ENCODE results near the gene WDFY2.

WDFY2 gene

GRCh38 chr13:51607165-51607564, 22.9 kb downstream of the WDFY2 start:
- Histone ChIP-seq H3K4me3 (ENCODE audit: low read depth in 1 of 2, low read length in 1 of 2) (no peak overlapping the region), H3K27ac (no peak overlapping the region), H3K4me1 (ENCODE audit: control insufficient read depth in 1 of 2, insufficient read depth in 1 of 2, low read depth in 1 of 2, low read length in 1 of 2) (peaks cover 5 to 6% of the 10 kb centered on the region in 2 experiments)

GRCh38 chr13:51608857-51609406, 24.7 kb downstream of the WDFY2 start:
- Histone ChIP-seq H3K27ac (no peak overlapping the region), H3K4me3 (ENCODE audit: low read depth in 1 of 2, low read length in 1 of 2) (no peak overlapping the region)

More at GRCh38 chr13:51607165-51607564, 22.9 kb downstream of the WDFY2 start:
- H3K27me3 ChIP-seq = no peaks in the 10 kb centered on the region
- no peak for TF ChIP-seq CTCF (IDR thresholded peaks at IDR 0.05)
- H3K9me3 ChIP-seq = no peaks in the 10 kb centered on the region
- no peaks in the 10 kb centered on the region for H3K36me3 ChIP-seq

GRCh38 chr13:51612867-51613266, 28.6 kb downstream of the WDFY2 start:
- Histone ChIP-seq H3K4me1 (ENCODE audit: control insufficient read depth in 1 of 2, insufficient read depth in 1 of 2, low read depth in 1 of 2, low read length in 1 of 2) (peaks cover 7 to 10% of the 10 kb centered on the region in 2 experiments), H3K4me3 (ENCODE audit: low read depth in 1 of 2, low read length in 1 of 2) (no peak overlapping the region), H3K27ac (no peak overlapping the region), H3K9me3 (no peaks in the 10 kb centered on the region), H3K27me3 (no peaks in the 10 kb centered on the region), H3K36me3 (no peaks in the 10 kb centered on the region)
- TF ChIP-seq CTCF (IDR thresholded peaks at IDR 0.05) = no peak

More at GRCh38 chr13:51608857-51609406, 24.7 kb downstream of the WDFY2 start:
- TF ChIP-seq CTCF (IDR thresholded peaks at IDR 0.05) = no peak
- Histone ChIP-seq H3K9me3 (no peaks in the 10 kb centered on the region), H3K27me3 (no peaks in the 10 kb centered on the region), H3K4me1 (ENCODE audit: control insufficient read depth in 1 of 2, insufficient read depth in 1 of 2, low read depth in 1 of 2, low read length in 1 of 2) (no peaks in the 10 kb centered on the region), H3K36me3 (no peaks in the 10 kb centered on the region)

- no peak for TF ChIP-seq CTCF (IDR thresholded peaks at IDR 0.05)
- Histone ChIP-seq H3K4me3 (ENCODE audit: low read depth in 1 of 2, low read length in 1 of 2) (no peak overlapping the region), H3K9me3 (no peaks in the 10 kb centered on the region), H3K4me1 (ENCODE audit: control insufficient read depth in 1 of 2, insufficient read depth in 1 of 2, low read depth in 1 of 2, low read length in 1 of 2) (peaks cover 7 to 10% of the 10 kb centered on the region in 2 experiments), H3K27me3 (no peaks in the 10 kb centered on the region), H3K36me3 (no peaks in the 10 kb centered on the region), H3K27ac (no peak overlapping the region)
These were observed 29.3 kb downstream of the WDFY2 start for GRCh38 chr13:51613535-51613934.

- TF ChIP-seq CTCF (IDR thresholded peaks at IDR 0.05) = no peak
- Histone ChIP-seq H3K4me1 (ENCODE audit: control insufficient read depth in 1 of 2, insufficient read depth in 1 of 2, low read depth in 1 of 2, low read length in 1 of 2) (peaks cover 7 to 10% of the 10 kb centered on the region in 2 experiments), H3K27me3 (no peaks in the 10 kb centered on the region), H3K36me3 (no peaks in the 10 kb centered on the region), H3K4me3 (ENCODE audit: low read depth in 1 of 2, low read length in 1 of 2) (no peak overlapping the region), H3K9me3 (no peaks in the 10 kb centered on the region), H3K27ac (peak overlapping the region; percentile 60)
These were observed 30.1 kb downstream of the WDFY2 start for GRCh38 chr13:51614350-51614786.
